ENCODE data around the gene DNASE2B. TPM values are rescaled to one million over a fixed set of nuclear protein-coding genes. Genes with fewer than 3 reads are reported as not detected.

DNASE2B gene
- total and polyA plus RNA-seq, 8 donors = 0.15 to 0.59 (median 0.16) TPM; not detected in 4

DNA sequence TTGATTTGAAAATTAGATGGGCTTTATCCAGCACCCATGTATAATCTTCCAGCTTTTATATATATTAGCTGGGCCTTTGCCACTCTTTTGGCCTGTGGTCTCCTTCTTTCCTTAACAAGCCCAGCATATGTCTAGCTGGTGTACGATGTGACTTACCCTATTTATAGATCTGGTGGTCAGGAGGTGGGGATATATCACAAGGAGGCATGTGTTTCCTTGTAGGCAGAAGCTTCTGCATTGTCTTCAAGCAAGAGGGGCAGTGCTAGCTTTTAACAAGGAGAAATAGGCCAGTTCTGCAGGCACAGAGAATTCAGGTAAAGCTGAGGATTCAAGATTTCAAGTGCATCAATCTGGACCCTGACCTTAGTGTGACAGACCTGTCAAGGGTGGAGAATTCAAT is 38.0 kb upstream of the DNASE2B start:
- H3K4me3 ChIP-seq = no peak overlapping the region
- intact Hi-C loops (cut with DNase I) = no loop called here
- DNase-seq = no peak
- WGBS, 2 donors = 81 to 96% methylated on average over 1 of the region's 1 CpG
- FAIRE-seq = no peak
- no peaks in the 10 kb centered on the region for H3K4me1 ChIP-seq
- no peaks in the 10 kb centered on the region for H3K27me3 ChIP-seq
- TF ChIP-seq, protein P1, sequence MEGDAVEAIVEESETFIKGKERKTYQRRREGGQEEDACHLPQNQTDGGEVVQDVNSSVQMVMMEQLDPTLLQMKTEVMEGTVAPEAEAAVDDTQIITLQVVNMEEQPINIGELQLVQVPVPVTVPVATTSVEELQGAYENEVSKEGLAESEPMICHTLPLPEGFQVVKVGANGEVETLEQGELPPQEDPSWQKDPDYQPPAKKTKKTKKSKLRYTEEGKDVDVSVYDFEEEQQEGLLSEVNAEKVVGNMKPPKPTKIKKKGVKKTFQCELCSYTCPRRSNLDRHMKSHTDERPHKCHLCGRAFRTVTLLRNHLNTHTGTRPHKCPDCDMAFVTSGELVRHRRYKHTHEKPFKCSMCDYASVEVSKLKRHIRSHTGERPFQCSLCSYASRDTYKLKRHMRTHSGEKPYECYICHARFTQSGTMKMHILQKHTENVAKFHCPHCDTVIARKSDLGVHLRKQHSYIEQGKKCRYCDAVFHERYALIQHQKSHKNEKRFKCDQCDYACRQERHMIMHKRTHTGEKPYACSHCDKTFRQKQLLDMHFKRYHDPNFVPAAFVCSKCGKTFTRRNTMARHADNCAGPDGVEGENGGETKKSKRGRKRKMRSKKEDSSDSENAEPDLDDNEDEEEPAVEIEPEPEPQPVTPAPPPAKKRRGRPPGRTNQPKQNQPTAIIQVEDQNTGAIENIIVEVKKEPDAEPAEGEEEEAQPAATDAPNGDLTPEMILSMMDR (IDR thresholded peaks at IDR 0.05) = no peak
- H3K9me3 ChIP-seq = no peaks in the 10 kb centered on the region
- no peaks in the 10 kb centered on the region for H3K36me3 ChIP-seq
- H3K27ac ChIP-seq = no peak overlapping the region
- peak in 1 of 4 donors; percentile 12 for ATAC-seq

DNA sequence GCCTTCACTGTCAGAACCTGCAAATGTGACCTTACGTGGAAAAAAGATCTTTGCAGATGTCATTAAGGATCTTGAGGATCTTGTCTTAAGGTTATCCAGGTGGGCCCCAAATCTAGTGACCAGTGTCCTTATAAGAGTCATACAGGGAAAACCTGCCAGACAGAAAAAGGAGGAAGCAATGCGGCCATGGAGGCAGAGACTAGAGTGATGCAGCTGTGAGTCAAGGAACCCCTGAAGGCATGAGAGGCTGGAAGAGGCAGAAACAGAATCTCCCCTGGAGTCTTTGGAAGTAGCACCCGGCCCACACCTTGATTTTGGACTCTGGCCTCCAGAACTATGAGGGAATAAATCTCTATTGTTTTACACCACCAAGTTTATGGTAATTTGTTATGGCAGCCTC is 36.5 kb upstream of the DNASE2B start:
- TF ChIP-seq, protein P1 (IDR thresholded peaks at IDR 0.05) = no peak
- 90 to 95% methylated on average over 3 of the region's 3 CpGs for WGBS, 2 donors
- no peak overlapping the region for H3K4me3 ChIP-seq
- FAIRE-seq (no peak), DNase-seq (no peak), ATAC-seq (no peak)
- H3K27me3 ChIP-seq = no peaks in the 10 kb centered on the region
- intact Hi-C loops (cut with DNase I) = no loop called here
- no peak overlapping the region for H3K27ac ChIP-seq
- no peaks in the 10 kb centered on the region for H3K9me3 ChIP-seq
- H3K36me3 ChIP-seq = no peaks in the 10 kb centered on the region
- H3K4me1 ChIP-seq = peaks cover 0 to 7% (median 0%) of the 10 kb centered on the region in 3 donors

DNA sequence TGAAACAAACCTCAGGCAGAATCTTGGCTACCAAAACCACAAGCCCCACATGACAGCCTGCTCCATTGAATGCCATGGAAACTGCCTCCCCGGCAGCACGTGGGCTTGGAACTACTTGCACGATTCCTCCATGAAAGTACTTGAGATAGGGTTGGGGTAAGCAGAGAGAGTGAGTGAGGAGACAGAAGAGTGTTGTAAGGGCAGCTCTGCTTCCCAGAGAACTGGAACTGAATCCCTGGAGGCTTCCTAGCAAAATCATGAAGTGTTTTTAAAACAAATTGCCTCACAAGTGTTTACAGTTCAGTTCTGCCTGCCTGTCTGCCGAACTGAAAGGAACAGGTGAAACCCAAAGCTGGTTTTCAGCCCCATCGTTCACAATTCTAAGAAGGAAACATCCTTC is 35.3 kb upstream of the DNASE2B start:
- TF ChIP-seq, protein P1 (IDR thresholded peaks at IDR 0.05) = no peak
- Histone ChIP-seq H3K4me1 (peaks cover 0 to 7% (median 0%) of the 10 kb centered on the region in 3 donors), H3K27ac (no peak overlapping the region), H3K9me3 (no peaks in the 10 kb centered on the region), H3K4me3 (no peak overlapping the region), H3K36me3 (no peaks in the 10 kb centered on the region), H3K27me3 (no peaks in the 10 kb centered on the region)
- ATAC-seq = peak in 2 of 4 donors; percentile 4 to 34
- DNase-seq = no peak
- intact Hi-C loops (cut with DNase I) = no loop called here
- 46 to 53% methylated on average over 5 of the region's 5 CpGs for WGBS, 2 donors
- FAIRE-seq = no peak

DNA sequence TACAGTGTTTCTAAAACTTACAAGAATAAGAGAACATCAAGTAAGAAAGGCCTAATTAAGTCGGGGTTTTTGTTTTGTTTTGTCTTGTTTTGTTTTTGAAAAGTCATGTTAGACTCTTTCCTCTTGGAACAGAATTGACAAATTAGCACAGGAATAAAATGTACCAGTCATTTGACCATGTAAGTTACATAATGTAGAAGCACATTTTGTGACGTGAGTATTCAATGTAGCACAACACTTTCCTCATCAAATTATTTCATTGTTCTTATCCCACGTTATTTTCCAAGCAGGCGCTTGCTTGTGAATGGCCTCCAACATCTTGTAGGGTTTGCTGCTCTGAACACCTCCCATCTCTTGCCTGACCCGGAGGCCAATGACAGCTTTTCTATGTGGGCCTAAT is 34.7 kb upstream of the DNASE2B start:
- no peaks in the 10 kb centered on the region for H3K9me3 ChIP-seq
- no peaks in the 10 kb centered on the region for H3K36me3 ChIP-seq
- H3K4me3 ChIP-seq = no peak overlapping the region
- ATAC-seq (no peak), DNase-seq (no peak), FAIRE-seq (no peak)
- H3K27me3 ChIP-seq = no peaks in the 10 kb centered on the region
- intact Hi-C loops (cut with DNase I) = no loop called here
- WGBS, 2 donors = 77 to 82% methylated on average over 5 of the region's 5 CpGs
- no peak overlapping the region for H3K27ac ChIP-seq
- peaks cover 0 to 7% (median 0%) of the 10 kb centered on the region in 3 donors for H3K4me1 ChIP-seq
- TF ChIP-seq, protein P1 (IDR thresholded peaks at IDR 0.05) = no peak

DNA sequence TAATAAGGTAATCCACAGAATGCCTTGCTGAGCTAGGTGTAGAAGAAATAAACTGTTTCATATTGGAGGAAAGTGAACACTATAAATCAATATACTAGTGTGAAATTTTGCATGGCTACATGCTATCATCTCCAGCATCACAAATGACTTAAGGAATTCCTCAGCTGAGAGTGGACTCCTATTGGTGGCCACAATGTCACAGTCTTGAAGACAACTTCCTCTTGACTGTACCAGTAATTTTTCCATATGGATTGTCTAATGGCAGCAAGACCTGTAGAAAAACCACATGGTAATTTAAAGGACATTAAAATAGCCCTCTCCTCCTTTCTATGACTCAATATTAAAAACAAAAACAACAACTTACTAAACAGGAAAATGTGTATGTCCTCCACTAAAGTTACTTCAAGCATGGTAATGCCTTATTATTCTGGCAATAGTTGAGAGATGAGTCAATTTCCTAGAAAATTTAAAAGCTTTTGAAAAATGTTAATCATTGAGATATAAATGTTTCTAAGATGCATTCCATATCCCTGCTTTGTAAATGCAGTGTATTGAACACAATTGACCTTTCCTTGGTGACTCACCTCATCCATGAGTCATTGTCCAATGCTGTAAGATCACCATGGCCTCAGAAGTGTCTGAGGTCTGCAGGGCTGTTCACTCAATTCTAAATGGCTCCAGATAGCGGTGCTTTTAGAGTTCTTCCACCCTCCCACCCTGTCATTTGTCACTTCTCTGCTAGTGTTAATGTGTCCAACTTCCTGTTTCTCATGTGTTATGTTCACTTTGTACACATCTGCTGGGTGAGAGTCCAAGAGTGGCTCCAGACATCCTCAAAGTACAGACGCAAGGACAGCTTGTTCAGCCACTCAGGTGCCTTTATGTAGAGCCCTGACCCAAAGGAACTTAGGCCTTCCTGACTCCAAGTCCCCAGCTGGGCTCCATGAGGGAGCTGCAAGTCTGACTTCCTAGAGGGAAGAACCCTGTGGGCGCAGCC is 32.8 kb upstream of the DNASE2B start:
- H3K36me3 ChIP-seq = no peaks in the 10 kb centered on the region
- no peaks in the 10 kb centered on the region for H3K9me3 ChIP-seq
- no peak overlapping the region for H3K4me3 ChIP-seq
- peak overlapping the region in 1 of 4 donors; percentile 44 for H3K27ac ChIP-seq
- FAIRE-seq = no peak
- DNase-seq = peak in 3 of 6 donors; percentile 22 to 46 (median 22)
- ATAC-seq = peak; percentile 66 to 93 (median 85)
- WGBS, 2 donors = 53 to 55% methylated on average over 3 of the region's 3 CpGs
- peaks cover 0 to 7% (median 0%) of the 10 kb centered on the region in 3 donors for H3K4me1 ChIP-seq
- no peaks in the 10 kb centered on the region for H3K27me3 ChIP-seq
- TF ChIP-seq, protein P1 (IDR thresholded peaks at IDR 0.05) = no peak
- intact Hi-C loops (cut with DNase I) = no loop called here

All from pancreas (tissue), 10 donors.